ENCODE measurements around the gene GEN1.

Gene GEN1

GRCh38 chr2:17803497-17803896, 49.6 kb downstream of the GEN1 start:
- TF ChIP-seq RAD21 (IDR thresholded peaks at IDR 0.05; ENCODE audit: low read depth) (no peak), TEAD4 (IDR thresholded peaks at IDR 0.05) (no peak), EP300 (IDR thresholded peaks at IDR 0.05; ENCODE audit: borderline replicate concordance) (no peak), USF1 (IDR thresholded peaks at IDR 0.05) (no peak), EGR1 (IDR thresholded peaks at IDR 0.05) (no peak), CEBPB (IDR thresholded peaks at IDR 0.05) (no peak)

GRCh38 chr2:17804358-17804757, 50.4 kb downstream of the GEN1 start:
- TF ChIP-seq ZBTB7A (IDR thresholded peaks at IDR 0.05; ENCODE audit: low read depth) = no peak
- TF ChIP-seq NFIC (IDR thresholded peaks at IDR 0.05) = no peak
- no peak for TF ChIP-seq REST (IDR thresholded peaks at IDR 0.05; ENCODE audit: low read depth)
- no peak for TF ChIP-seq EP300 (IDR thresholded peaks at IDR 0.05; ENCODE audit: borderline replicate concordance)
- TF ChIP-seq YY1 (IDR thresholded peaks at IDR 0.05; ENCODE audit: low read depth) = no peak
- TF ChIP-seq CEBPB (IDR thresholded peaks at IDR 0.05) = no peak
- TF ChIP-seq CREB1 (IDR thresholded peaks at IDR 0.05; ENCODE audit: low read depth) = no peak
- TF ChIP-seq FOXM1 (IDR thresholded peaks at IDR 0.05; ENCODE audit: borderline replicate concordance, low read depth) = no peak
- TF ChIP-seq MAX (IDR thresholded peaks at IDR 0.05) = no peak
- no peak for TF ChIP-seq EGR1 (IDR thresholded peaks at IDR 0.05)
- no peak for TF ChIP-seq TCF12 (IDR thresholded peaks at IDR 0.05; ENCODE audit: low read depth)

GRCh38 chr2:17805166-17805565, 51.2 kb downstream of the GEN1 start:
- no peak for TF ChIP-seq CREB1 (IDR thresholded peaks at IDR 0.05; ENCODE audit: low read depth)

- TF ChIP-seq MAX (IDR thresholded peaks at IDR 0.05) (no peak), RAD21 (IDR thresholded peaks at IDR 0.05; ENCODE audit: low read depth) (no peak), YY1 (IDR thresholded peaks at IDR 0.05; ENCODE audit: low read depth) (no peak), USF1 (IDR thresholded peaks at IDR 0.05) (no peak), TAF1 (IDR thresholded peaks at IDR 0.05; ENCODE audit: low read depth) (no peak), ZBTB7A (IDR thresholded peaks at IDR 0.05; ENCODE audit: low read depth) (no peak), EP300 (IDR thresholded peaks at IDR 0.05; ENCODE audit: borderline replicate concordance) (no peak), EGR1 (IDR thresholded peaks at IDR 0.05) (no peak), TEAD4 (IDR thresholded peaks at IDR 0.05) (no peak), TCF12 (IDR thresholded peaks at IDR 0.05; ENCODE audit: low read depth) (no peak), CEBPB (IDR thresholded peaks at IDR 0.05) (no peak), NFIC (IDR thresholded peaks at IDR 0.05) (no peak), REST (IDR thresholded peaks at IDR 0.05; ENCODE audit: low read depth) (no peak), FOXM1 (IDR thresholded peaks at IDR 0.05; ENCODE audit: borderline replicate concordance, low read depth) (no peak), CREB1 (IDR thresholded peaks at IDR 0.05; ENCODE audit: low read depth) (no peak)
These were observed 51.9 kb downstream of the GEN1 start for GRCh38 chr2:17805717-17806363.

- TF ChIP-seq YY1 (IDR thresholded peaks at IDR 0.05; ENCODE audit: low read depth) = no peak
- TF ChIP-seq TEAD4 (IDR thresholded peaks at IDR 0.05) = no peak
These were observed 59.2 kb downstream of the GEN1 start for GRCh38 chr2:17813010-17813741.

GRCh38 chr2:17813742-17814473, 60.0 kb downstream of the GEN1 start:
- TF ChIP-seq REST (IDR thresholded peaks at IDR 0.05; ENCODE audit: low read depth) (no peak), TEAD4 (IDR thresholded peaks at IDR 0.05) (no peak), USF1 (IDR thresholded peaks at IDR 0.05) (no peak), NFIC (IDR thresholded peaks at IDR 0.05) (no peak), EGR1 (IDR thresholded peaks at IDR 0.05) (no peak), YY1 (IDR thresholded peaks at IDR 0.05; ENCODE audit: low read depth) (no peak), TAF1 (IDR thresholded peaks at IDR 0.05; ENCODE audit: low read depth) (no peak), EP300 (IDR thresholded peaks at IDR 0.05; ENCODE audit: borderline replicate concordance) (no peak), MAX (IDR thresholded peaks at IDR 0.05) (no peak), CREB1 (IDR thresholded peaks at IDR 0.05; ENCODE audit: low read depth) (no peak), RAD21 (IDR thresholded peaks at IDR 0.05; ENCODE audit: low read depth) (no peak), ZBTB7A (IDR thresholded peaks at IDR 0.05; ENCODE audit: low read depth) (no peak), TCF12 (IDR thresholded peaks at IDR 0.05; ENCODE audit: low read depth) (no peak), CEBPB (IDR thresholded peaks at IDR 0.05) (no peak), FOXM1 (IDR thresholded peaks at IDR 0.05; ENCODE audit: borderline replicate concordance, low read depth) (no peak)
